Endothelial cell of umbilical vein (primary cell): ENCODE results near the gene PACSIN2. TPM values are rescaled to one million over a fixed set of nuclear protein-coding genes. Genes with fewer than 3 reads are reported as not detected.

Experiments
- BruUV-seq: library from RNA; stranded (reverse); fragments of 400-500 nt; replicated peaks from 2 replicates; lab custom pipeline; 2021; lab: Mats Ljungman, UMichigan
- CTCF ChIA-PET: fragments of 300-600, 350-600 bp; sonication (Branson Sonifier 250); formaldehyde crosslinking; loops from one replicate; lab custom pipeline; 2021; ENCODE audit warnings: antibody characterized with exemption, inconsistent platforms; lab: Charles Lee
- POLR2A ChIA-PET: fragments of 300-600, 350-600 bp; sonication (Branson Sonifier 250); formaldehyde crosslinking; loops from one replicate; lab custom pipeline; 2021; ENCODE audit warnings: antibody characterized with exemption, inconsistent platforms; lab: Charles Lee
- DNase-seq: peaks from one replicate; pipeline ENCODE4 v3.0.0-alpha.2; 2011; ENCODE audit warnings: low read depth, low spot score
- FAIRE-seq: peaks from 2 replicates; lab custom pipeline; 2011; peaks lifted over from hg19 to GRCh38; lab: Jason Lieb, UNC
- H2AFZ ChIP-seq: 2 replicates; pipeline ENCODE4 v1.6.0; 2012; ENCODE audit warnings: low read depth, low read length, control low read depth, inconsistent platforms
- H3K27ac ChIP-seq: 2 replicates; pipeline ENCODE4 v1.5.1; 2011; ENCODE audit warnings: low read depth, mild to moderate bottlenecking, control low read depth, low read length, moderate library complexity; ENCODE audit not compliant: insufficient read depth
- H3K27me3 ChIP-seq, 2 experiments: 2 replicates each; pipeline versions ENCODE4 v1.6.0 to v1.6.1; 2011; ENCODE audit warnings: low read length in 2 of 2, mixed read lengths in 1 of 2; ENCODE audit not compliant: control insufficient read depth in 2 of 2, insufficient read depth in 2 of 2
- H3K36me3 ChIP-seq, 2 experiments: 2 replicates in 1 of 2; 3 replicates in 1 of 2; pipeline ENCODE4 v1.5.1; 2011; ENCODE audit warnings: low read length in 2 of 2, mild to moderate bottlenecking in 1 of 2, moderate library complexity in 1 of 2; ENCODE audit not compliant: control insufficient read depth in 2 of 2, insufficient read depth in 2 of 2; ENCODE audit errors: extremely low read depth in 1 of 2
- H3K4me1 ChIP-seq: 3 replicates; pipeline ENCODE4 v1.5.1; 2011; ENCODE audit warnings: mild to moderate bottlenecking, low read length; ENCODE audit not compliant: control insufficient read depth, insufficient read depth; ENCODE audit errors: extremely low read depth
- H3K4me2 ChIP-seq: 2 replicates; pipeline ENCODE4 v1.6.1; 2011; ENCODE audit warnings: low read length, control low read depth, mixed read lengths; ENCODE audit not compliant: insufficient read depth
- H3K4me3 ChIP-seq, 3 experiments: fragments of 200-600 bp in 1 of 3; sonication (generic), shearing (Covaris generic) in 1 of 3; replicated peaks in 1 of 3; 2 replicates each; pipeline ENCODE4 v1.5.1; 2011 to 2016; ENCODE audit warnings: control low read depth in 3 of 3, low read length in 3 of 3, mild to moderate bottlenecking in 2 of 3, inconsistent platforms in 1 of 3, low read depth in 1 of 3, moderate library complexity in 1 of 3; ENCODE audit not compliant: insufficient read depth in 1 of 3
- H3K79me2 ChIP-seq: 2 replicates; pipeline ENCODE4 v1.6.0; 2012; ENCODE audit warnings: low read length, inconsistent platforms; ENCODE audit not compliant: control insufficient read depth, insufficient read depth
- H3K9ac ChIP-seq: replicated peaks from 2 replicates; pipeline ENCODE3; 2011; ENCODE audit warnings: low read length, control low read depth; ENCODE audit not compliant: insufficient read depth; ENCODE audit errors: extremely low read depth
- H3K9me1 ChIP-seq: replicated peaks from 3 replicates; pipeline ENCODE4 v1.6.0; 2011; ENCODE audit warnings: mild to moderate bottlenecking, low read length; ENCODE audit not compliant: control insufficient read depth, insufficient read depth; ENCODE audit errors: extremely low read depth
- H3K9me3 ChIP-seq: replicated peaks from 2 replicates; pipeline ENCODE4 v1.5.1; 2012; ENCODE audit warnings: low read length, inconsistent platforms; ENCODE audit not compliant: control insufficient read depth, insufficient read depth
- H4K20me1 ChIP-seq: replicated peaks from 2 replicates; pipeline ENCODE3; 2011; ENCODE audit warnings: mild to moderate bottlenecking, low read length; ENCODE audit not compliant: control insufficient read depth, insufficient read depth; ENCODE audit errors: extremely low read depth
- CTCF ChIP-seq, 2 donors: IDR thresholded peaks; 1 replicate in 1 of 2; 2 replicates in 1 of 2; pipeline ENCODE4 v1.5.1; 2011; ENCODE audit warnings: low read length in 2 of 2, mild to moderate bottlenecking in 2 of 2, moderate library complexity in 2 of 2, control low read depth in 1 of 2, inconsistent platforms in 1 of 2, low read depth in 1 of 2; ENCODE audit not compliant: insufficient read depth in 1 of 2; ENCODE audit errors: extremely low read depth in 1 of 2
- EZH2 ChIP-seq: IDR thresholded peaks from 2 replicates; pipeline ENCODE4 v1.6.1; 2012; ENCODE audit warnings: borderline replicate concordance, low read depth, mild to moderate bottlenecking, moderate library complexity, low read length, inconsistent platforms; ENCODE audit not compliant: severe bottlenecking
- FOS ChIP-seq: IDR thresholded peaks from 2 replicates; pipeline ENCODE4 v1.6.1; 2011; ENCODE audit warnings: mild to moderate bottlenecking, low read length, moderate library complexity, borderline replicate concordance; ENCODE audit not compliant: insufficient read depth
- GATA2 ChIP-seq: IDR thresholded peaks from 2 replicates; pipeline ENCODE4 v1.7.0; 2011; ENCODE audit warnings: low read depth, mild to moderate bottlenecking, moderate library complexity, mixed read lengths, low read length; ENCODE audit not compliant: insufficient read length, insufficient read depth
- JUN ChIP-seq: IDR thresholded peaks from 2 replicates; pipeline ENCODE4 v1.6.1; 2011; ENCODE audit warnings: borderline replicate concordance, low read depth; ENCODE audit not compliant: insufficient read length, insufficient read depth
- MAX ChIP-seq: IDR thresholded peaks from 2 replicates; pipeline ENCODE4 v1.6.1; 2011; ENCODE audit not compliant: insufficient read depth, insufficient read length
- MYC ChIP-seq: IDR thresholded peaks from one replicate; pipeline ENCODE4 v1.6.1; 2011; ENCODE audit warnings: mild to moderate bottlenecking, low read depth, low read length
- POLR2A ChIP-seq: IDR thresholded peaks from 2 replicates; pipeline ENCODE4 v1.6.1; 2012; ENCODE audit warnings: low read depth, mild to moderate bottlenecking, control low read depth, low read length
- POLR2AphosphoS5 ChIP-seq: IDR thresholded peaks from 2 replicates; pipeline ENCODE4 v1.6.1; 2012; ENCODE audit warnings: low read depth, mild to moderate bottlenecking, control low read depth, low read length, moderate library complexity; ENCODE audit not compliant: insufficient read depth
- dilution Hi-C: fragments of 300-500 bp; cut with MboI; formaldehyde crosslinking; loops from one replicate; pipeline ENCODE4 v1.15.0; 2019; ENCODE audit warnings: low sequenced_read_pairs; ENCODE audit not compliant: extremely low pct_ligation_motif_present
- intact Hi-C: fragments of 100-400 bp; cut with micrococcal nuclease; formaldehyde crosslinking; loops from one replicate; pipeline ENCODE4 v1.10.0; 2022
- polyA plus RNA-seq, 4 experiments: library from polyadenylated mRNA; depleted of rRNA in 3 of 4; stranded (reverse) in 3 of 4; unstranded in 1 of 4; fragments of >200 nt; gene quantifications; 2 replicates each; pipeline versions ENCODE4 v1.2.1 to v1.2.3, GENCODE V29; 2011 to 2012; ENCODE audit warnings: missing spikeins in 1 of 4
- total RNA-seq: library from RNA; stranded (reverse); gene quantifications from 2 replicates; pipeline ENCODE4 v1.2.3, GENCODE V29; 2021

Gene PACSIN2
- total and polyA plus RNA-seq, 2 donors (not counting 3 experiments of a cell fraction or from before 2014, with no cell fraction given), result 46.2 to 64.5 TPM

- no peak overlapping the region for H3K4me2 ChIP-seq
- POLR2A ChIA-PET, result no interaction called here
- dilution Hi-C loops (no loop called here), intact Hi-C loops (no loop called here)
- no peaks in the 10 kb centered on the region for H3K36me3 ChIP-seq
- peaks cover 21% of the 10 kb centered on the region for H3K4me1 ChIP-seq
- CTCF ChIA-PET, result interaction anchor here (3.9 kb wide), 2 partner anchors 8 to 11 kb away, joined by 13 to 29 read pairs; no protein-coding TSS in a partner anchor
- H3K9me3 ChIP-seq, result no peaks in the 10 kb centered on the region
- no peak overlapping the region for H2AFZ ChIP-seq
- TF ChIP-seq MYC (no peak), POLR2AphosphoS5 (no peak), CTCF (IDR thresholded peaks at IDR 0.05; ENCODE audit: extremely low read depth in 1 of 2, insufficient read depth in 1 of 2, low read depth in 1 of 2, low read length in 2 of 2) (no peak), GATA2 (no peak), MAX (no peak), JUN (no peak), POLR2A (no peak), FOS (no peak), EZH2 (no peak)
- no peaks in the 10 kb centered on the region for H3K9me1 ChIP-seq
- no TSS peak for BruUV-seq
- DNase-seq (no peak), FAIRE-seq (no peak)
- H3K27ac ChIP-seq, result no peak overlapping the region
- H3K9ac ChIP-seq, result no peak overlapping the region
- no peak overlapping the region for H3K4me3 ChIP-seq
- H4K20me1 ChIP-seq, result no peaks in the 10 kb centered on the region
- H3K79me2 ChIP-seq, result peaks cover 36% of the 10 kb centered on the region
- no peaks in the 10 kb centered on the region for H3K27me3 ChIP-seq
Measured at GRCh38 chr22:42950281-42950680, 64.7 kb downstream of the PACSIN2 start.
